A172 (cell line): Measurements from ENCODE around the gene JUND. TPM values are rescaled to one million over a fixed set of nuclear protein-coding genes. Genes with fewer than 3 reads are reported as not detected.

Source experiments
- DNase-seq: peaks from one replicate; pipeline ENCODE4 v3.0.0-alpha.2; 2015; ENCODE audit warnings: low spot score
- total RNA-seq: library from RNA; depleted of rRNA; stranded (reverse); fragments of >200 nt; shearing (Covaris generic); gene quantifications from 2 replicates; pipeline ENCODE4 v1.2.3, GENCODE V29; 2014

JUND gene
- total RNA-seq, 1 experiment from 2014 or later, result 91.3 TPM

DNA sequence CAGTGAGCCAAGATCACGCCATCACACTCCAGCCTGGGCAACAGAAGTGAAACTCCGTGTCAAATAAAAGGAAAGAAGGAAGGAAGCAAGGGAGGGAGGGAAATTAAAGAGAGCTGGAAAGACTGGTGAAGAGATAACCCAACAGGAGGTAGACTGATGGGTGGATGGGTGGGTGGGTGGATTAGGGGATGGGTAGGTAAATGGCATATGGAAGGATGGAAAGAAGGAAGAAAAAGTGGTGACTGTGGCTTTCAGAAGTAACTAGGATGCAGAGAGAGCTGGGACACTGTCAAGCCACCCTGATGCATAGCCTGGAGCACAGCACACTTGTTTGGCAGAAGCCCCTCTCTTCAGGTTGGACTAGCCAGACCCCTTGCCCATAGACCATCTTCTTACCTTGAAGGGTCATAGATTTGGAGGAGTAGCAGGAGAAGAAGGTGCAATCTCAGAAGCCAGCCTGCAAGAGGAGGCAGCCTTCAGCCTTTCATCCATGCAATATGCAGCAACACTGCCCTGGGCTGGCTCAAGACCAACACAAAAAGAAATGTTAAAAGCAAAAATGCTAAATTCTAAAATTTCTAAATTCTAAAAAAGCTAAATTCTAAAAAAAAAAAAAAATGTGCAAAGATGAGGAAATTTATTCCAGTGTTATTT, 12.2 kb downstream of the JUND start:
- no peak for DNase-seq

DNA sequence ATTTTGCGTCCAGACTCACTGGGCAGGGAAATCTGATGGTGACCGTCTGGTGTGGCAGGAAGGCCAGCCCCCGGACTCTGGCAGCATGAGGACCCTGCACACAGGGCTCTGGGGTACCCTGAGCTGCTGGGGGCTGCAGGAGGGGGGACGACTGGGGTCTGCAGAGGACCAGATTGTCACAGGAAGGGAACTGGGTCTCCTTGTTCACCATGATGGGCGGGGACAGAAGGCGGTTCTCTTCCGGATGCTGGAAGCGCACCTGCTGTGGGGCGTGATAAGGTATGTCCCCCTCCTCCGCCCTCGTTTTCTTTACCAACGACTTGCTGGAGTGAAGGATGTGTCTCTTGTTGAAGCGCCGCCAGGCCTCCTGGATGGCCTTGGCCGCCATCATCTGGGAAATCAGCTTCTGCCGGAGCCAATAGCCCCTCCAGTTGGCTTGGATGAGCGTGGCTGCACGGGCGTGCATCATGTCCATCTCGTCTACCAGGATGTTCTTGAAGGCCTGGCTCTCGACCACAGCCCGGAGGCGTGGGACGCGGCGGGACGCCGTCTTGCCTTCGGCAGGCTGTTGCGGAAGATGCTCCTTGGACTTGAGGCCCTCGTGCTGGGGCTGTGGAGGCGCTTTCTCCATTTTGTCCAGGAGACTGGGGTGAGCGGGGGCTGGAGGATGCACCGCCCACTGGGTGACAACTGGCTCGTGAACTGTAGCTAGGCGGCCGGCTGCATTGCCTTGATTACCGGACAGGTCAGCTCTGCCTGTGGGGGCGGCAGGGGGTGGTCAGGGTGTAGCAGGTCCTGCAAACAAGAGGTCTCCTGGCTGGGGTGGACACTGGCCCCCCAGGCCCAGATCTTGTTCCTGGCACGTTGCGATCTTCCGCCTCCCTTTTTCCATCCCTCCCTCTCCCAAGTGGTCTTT, 14.4 kb downstream of the JUND start:
- no peak for DNase-seq

- no peak for DNase-seq
Observed at GRCh38 chr19:18265582-18265981, 15.8 kb downstream of the JUND start.

GRCh38 chr19:18264971-18265540, 16.4 kb downstream of the JUND start:
- DNase-seq, result no peak

DNA sequence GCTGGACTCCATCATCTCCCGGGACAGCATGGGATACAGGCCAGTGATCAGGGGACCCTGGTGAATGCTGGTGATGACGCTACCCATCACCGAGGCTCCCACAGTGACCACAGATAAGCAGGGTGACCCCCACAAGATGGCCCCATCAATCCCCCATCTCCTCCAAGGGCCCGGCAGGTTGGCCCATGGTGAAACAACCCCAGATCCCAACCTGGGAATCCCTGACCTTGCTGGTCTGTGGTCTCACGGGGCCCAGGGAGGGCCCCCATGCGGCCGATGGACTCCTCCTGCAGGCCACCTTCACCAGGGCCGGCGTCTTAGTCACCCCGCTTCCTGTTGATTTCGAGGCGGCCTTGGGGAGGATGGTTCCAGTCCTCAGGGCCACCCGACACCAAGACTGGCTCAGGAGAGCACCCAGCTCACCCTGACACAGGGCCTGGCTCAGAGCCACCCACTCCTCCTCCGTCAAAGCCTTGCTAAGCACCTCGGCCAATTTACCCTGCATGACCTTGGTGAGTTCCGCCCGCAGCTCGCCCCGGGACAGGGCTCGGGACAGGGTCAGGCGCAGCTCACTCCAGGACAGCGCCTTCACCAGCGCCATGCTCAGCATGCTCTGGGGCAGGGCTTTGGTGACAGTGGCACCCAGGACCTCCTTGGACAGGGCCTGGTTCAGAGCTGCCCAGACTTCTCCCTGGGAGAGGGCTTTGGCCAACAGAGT, 17.1 kb downstream of the JUND start:
- no peak for DNase-seq

GRCh38 chr19:18263324-18264136, 17.9 kb downstream of the JUND start:
- DNase-seq, result no peak

DNA sequence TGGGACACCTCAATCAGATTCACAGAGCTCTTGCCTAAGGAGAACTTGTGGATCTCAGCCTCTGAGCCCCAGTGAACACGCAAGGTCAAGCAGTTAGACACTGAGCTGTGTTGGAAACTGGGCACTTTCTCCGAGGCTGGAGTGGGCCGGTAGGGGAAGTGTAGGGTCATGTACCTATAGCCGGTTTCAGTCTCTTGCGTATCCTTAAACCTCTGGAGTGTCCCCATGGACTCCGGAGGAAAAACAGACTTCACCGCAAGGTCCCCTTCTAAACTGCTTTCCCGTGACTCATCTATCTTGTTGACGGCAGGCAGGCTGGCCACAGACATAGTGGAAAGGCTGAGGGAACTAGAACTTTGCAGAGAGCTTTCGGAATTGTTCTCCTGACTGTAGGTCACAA, 18.5 kb downstream of the JUND start:
- no peak for DNase-seq

DNA sequence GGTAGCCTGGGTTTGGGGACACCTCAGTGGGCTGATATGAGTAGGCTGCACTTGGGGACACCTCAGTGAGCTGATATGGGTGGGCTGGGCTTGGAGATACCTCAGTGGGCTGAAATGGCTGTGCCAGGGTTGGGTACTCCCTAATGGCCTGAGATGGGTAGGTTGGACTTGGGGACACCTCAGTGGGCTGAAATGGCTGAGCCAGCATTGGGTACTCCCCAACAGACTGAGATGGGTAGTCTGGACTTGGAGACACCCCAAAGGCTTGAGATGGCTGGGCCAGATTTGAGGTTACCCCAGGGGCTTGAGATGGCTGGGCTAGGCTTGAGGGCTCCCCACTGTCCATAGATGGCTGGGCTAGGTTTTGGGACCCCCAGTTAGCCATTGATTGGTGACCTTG, 19.3 kb downstream of the JUND start:
- DNase-seq, result no peak

GRCh38 chr19:18261474-18261873, 19.9 kb downstream of the JUND start:
- DNase-seq, result no peak

- DNase-seq, result no peak
Observed at GRCh38 chr19:18259893-18260292, 21.5 kb downstream of the JUND start.

- DNase-seq, result no peak
Observed at GRCh38 chr19:18257503-18258470, 23.6 kb downstream of the JUND start.

- DNase-seq, result no peak
Observed at GRCh38 chr19:18254546-18255503, 26.6 kb downstream of the JUND start.

DNA sequence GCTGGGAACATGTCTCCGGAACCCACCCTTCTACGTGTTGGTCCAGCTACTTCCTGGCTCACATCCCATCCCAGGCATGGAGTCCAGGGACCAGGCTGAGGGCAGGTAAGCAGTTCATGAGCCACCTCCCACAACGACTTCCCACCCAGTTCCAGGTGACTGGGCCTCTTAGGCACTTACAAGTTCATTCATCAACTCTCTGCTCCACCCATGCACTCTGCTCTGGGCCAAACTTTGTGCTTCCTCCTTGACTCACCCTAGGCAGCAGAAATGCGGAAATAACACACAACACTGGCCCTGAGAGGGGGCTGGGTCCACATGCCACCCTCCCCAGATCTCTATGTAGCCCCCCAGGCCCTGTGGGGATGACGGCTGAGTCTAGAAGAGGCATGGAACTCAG, 27.7 kb downstream of the JUND start:
- DNase-seq, result no peak

GRCh38 chr19:18253130-18253529, 28.3 kb downstream of the JUND start:
- DNase-seq, result no peak

DNA sequence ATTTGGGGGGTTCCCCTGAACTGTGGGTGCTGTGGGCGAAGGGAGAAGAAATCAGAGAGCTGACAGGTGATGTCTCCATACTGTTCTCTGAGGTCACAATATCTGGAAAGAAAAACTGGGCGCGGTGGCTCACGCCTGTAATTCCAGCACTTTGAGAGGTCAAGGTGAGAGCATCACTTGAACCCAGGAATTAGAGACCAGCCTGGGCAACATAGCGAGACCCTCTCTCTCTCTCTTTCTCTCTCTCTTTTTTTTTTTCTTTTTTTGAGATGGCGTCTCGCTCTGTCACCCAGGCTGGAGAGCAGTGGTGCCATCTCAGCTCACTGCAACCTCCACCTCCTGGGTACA, 29.1 kb downstream of the JUND start:
- no peak for DNase-seq

DNA sequence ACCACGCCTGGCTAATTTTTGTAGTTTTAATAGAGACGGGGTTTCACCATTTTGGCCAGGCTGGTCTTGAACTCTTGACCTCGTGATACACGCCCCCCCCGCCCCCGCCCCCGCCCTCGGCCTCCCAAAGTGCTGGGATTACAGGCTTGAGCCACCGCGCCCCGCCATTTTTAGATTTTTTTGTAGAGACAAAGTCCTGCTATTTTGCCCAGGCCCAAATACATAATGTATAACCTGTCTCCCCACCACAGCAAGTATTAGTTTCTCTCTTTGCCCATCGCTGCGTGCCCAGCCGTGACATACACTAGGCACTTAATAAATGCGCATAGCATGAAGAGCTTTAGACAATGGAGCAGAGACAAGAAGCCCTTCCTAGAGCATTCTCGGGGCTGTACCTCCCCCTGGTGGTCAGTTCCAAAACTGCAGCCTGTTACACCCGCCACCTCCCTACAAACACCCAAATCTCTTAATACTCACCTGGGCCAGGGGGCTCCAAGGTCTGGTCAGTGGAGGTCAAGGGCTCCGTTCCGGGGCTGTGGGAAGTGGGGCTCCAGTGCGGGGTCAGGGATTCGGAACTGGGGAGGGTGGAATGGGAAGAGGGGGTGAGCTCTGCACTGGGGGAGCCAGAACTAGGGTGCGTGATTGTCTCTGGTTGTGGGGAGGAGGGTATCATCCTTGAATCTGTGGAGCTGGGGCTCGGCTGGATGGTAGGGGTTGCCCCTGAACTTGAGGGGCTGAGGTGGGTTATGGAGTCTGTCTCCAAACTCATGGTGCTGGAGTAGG, 29.6 kb downstream of the JUND start:
- DNase-seq, result peak; percentile 79

- no peak for DNase-seq
Observed at GRCh38 chr19:18249834-18250233, 31.6 kb downstream of the JUND start.

- DNase-seq, result no peak
Observed at GRCh38 chr19:18245297-18245696, 36.1 kb downstream of the JUND start.
